GM19099 (cell line): ENCODE results near the gene KRTAP5-1.

Experiments
- POLR2A ChIP-seq: IDR thresholded peaks from 3 replicates; pipeline ENCODE4 v1.6.1; 2011; ENCODE audit warnings: low read depth; ENCODE audit not compliant: insufficient read length; ENCODE audit errors: extremely low read depth

Gene KRTAP5-1

GRCh38 chr11:1604711-1605110 is 19.6 kb upstream of the KRTAP5-1 start:
- no peak for TF ChIP-seq POLR2A

DNA sequence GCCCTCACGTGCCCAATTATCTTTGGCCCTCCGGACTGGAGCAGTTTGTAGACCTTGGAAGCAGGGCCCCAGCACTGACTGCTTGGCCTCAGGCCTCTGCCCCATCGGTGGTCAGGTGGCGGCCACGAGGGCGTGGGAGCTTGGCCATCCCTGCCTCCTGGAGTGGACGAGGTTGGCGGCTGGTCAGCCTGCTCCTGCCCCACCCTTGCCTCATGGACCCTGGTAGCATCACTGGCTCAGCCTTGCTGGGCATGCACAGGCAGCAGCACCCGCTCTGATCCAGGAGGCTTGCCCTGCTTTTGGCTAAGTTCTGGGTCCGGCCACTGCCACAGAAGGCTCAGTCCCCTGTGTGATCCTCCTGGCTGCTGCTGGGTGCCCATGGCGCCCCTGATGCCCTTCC is 19.1 kb upstream of the KRTAP5-1 start:
- no peak for TF ChIP-seq POLR2A

DNA sequence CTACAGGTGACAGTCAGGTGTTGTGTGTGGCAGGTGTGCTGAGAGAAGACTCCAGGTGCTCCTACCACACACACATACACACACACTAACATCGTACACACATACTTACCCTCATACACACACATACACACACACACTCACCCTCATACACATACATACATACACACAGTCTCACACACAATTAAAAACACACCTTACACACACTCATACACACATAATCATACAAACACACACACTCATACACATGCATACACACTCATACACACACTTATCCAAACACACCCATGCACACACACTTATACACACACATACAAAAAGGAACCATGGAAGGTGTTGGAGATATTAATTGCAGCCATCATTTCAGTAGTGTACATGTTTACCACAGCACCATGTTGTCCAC is 18.5 kb upstream of the KRTAP5-1 start:
- no peak for TF ChIP-seq POLR2A

DNA sequence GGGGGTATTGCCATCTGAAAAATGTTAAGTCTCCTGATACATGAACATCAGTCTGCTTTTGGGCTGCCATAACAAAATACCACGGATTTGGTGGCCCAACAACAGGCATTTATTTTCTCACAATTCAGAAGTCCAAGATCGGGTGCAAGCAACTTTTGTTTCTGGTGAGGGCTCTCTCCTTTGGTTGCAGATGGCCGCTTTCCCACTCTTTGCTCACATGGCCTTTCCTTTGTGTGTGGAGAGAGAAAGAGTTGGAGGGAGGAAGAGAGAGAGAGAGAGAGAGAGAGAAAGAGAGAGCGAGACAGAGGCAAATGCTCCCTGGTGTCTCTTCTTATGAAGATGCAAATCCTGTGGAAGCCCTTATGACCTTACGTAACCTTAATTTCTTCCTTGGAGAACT is 15.5 kb upstream of the KRTAP5-1 start:
- no peak for TF ChIP-seq POLR2A

DNA sequence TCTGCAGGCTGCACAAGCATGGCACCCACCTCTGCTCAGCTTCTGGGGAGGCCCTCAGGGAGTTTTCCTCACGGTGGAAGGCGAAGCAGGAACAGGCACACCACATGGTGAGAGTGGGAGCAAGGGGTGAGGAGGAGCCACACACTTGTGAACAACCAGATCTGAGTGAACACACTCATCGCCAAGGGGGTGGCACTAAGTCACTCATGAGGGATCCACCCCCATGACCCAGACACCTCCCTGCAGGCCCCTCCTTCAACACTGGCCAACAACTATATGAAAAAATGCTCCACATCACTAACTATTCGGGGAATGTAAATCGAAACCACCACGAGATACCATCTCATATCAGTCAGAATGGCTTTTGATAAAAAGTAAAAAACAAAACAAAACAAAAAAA is 13.7 kb upstream of the KRTAP5-1 start:
- TF ChIP-seq POLR2A: no peak

DNA sequence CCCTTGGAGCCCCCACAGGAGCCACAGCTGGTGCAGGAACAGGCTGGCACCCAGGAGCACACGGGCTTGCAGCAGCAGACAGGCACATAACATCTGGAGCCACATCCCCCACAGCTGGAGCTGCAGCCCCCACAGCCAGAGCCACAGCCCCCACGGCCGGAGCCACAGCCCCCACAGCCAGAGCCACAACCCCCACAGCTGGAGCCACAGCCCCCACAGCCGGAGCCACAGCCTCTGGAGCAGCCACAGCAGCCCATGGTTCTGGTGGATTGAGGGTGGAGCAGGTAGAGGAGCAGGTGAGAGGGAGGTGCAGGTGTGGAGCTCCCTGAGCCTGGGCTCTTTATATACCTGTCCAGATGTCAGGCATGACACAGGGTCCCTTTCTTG is 12.9 kb upstream of the KRTAP5-1 start, which contains the start of gene KRTAP5-2:
TSS of gene KRTAP5-2 (minus strand) at position 301 of the 387 bp plus-strand sequence. CDS start at position 257, 44 bp downstream.
- TF ChIP-seq POLR2A: no peak

- no peak for TF ChIP-seq POLR2A
Observed at GRCh38 chr11:1597331-1597993, 12.4 kb upstream of the KRTAP5-1 start.

GRCh38 chr11:1592628-1593027 is 7.5 kb upstream of the KRTAP5-1 start:
- TF ChIP-seq POLR2A: no peak

DNA sequence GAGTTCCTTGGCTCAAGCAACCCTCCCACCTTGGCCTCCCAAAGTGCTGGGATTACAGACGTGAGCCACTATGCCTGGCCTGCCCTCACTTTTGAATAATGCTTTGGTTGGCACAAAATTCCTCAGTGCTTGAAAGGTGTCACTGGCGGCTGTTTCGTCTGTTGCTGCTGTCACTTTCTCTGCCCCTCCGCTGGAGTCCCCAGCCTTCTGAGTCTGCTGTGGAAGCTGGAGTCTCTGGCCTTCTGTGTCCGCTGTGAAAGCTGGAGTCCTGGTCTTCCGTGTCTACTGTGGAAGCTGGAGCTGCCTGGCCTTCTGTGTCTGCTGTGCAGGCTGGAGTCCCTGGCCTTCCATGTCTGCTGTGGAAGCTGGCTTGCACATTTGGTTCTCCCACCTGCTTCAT is 4.9 kb upstream of the KRTAP5-1 start:
- TF ChIP-seq POLR2A: no peak

DNA sequence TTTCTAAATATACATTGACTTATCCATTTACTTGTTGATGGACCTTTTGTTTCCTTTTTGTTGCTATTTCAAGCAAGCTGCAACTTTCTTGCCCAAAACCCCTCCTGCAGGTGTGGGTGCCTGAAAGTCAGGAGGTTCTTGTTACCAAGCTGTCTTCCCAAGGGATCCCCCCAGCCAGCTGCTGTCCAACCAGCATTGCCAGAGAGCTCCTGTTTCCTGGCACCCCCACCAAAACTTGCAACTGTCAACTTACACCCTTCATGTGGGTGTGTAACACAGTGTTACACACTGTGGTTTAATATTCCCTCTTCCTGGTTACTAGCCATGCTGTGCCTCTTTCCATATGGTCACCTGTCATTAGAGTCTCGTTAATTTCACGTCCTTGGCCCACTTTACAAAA is 1.6 kb upstream of the KRTAP5-1 start:
- TF ChIP-seq POLR2A: no peak

DNA sequence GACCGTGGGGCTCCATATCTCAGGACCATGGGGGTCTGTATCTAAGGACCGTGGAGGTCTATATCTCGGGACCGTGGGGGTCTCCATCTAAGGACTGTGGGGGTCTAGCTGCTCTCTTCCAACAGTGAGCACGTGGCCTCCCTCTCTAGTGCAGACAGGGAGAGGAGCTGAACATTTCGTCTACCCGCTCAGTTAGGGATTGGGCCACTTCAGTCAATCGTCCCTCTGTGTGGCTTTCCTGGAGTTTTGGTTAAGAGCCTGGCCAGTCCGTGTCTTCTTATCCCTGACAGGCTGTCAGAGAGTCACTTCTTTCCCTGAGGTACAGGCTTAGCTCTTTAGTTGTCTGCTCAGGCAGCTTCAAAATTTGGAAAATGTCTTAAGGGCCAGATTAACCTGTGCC is 3.1 kb downstream of the KRTAP5-1 start:
- no peak for TF ChIP-seq POLR2A

GRCh38 chr11:1576825-1577224 is 8.3 kb downstream of the KRTAP5-1 start:
- TF ChIP-seq POLR2A: no peak

GRCh38 chr11:1574933-1575242 is 10.2 kb downstream of the KRTAP5-1 start:
- TF ChIP-seq POLR2A: no peak

- TF ChIP-seq POLR2A: no peak
Observed at GRCh38 chr11:1574238-1574932, 10.7 kb downstream of the KRTAP5-1 start.

GRCh38 chr11:1573903-1574237 is 11.2 kb downstream of the KRTAP5-1 start:
- TF ChIP-seq POLR2A: no peak

- TF ChIP-seq POLR2A: no peak
Observed at GRCh38 chr11:1573077-1573902, 11.8 kb downstream of the KRTAP5-1 start.
